Hepatocyte (in vitro differentiated cells): ENCODE data around the gene HNRNPR.
"Not testable (repeated sequence)": the region's sequence is repeated elsewhere in the genome, so short reads cannot be mapped to it uniquely, and the experiment has no call there.

Experiments
- CTCF ChIP-seq: fragments of 200-600 bp; sonication (generic); IDR thresholded peaks from 2 replicates; pipeline ENCODE4 v1.5.1; 2016; ENCODE audit warnings: antibody characterized with exemption, mild to moderate bottlenecking; ENCODE audit not compliant: poor library complexity
- EZH2 ChIP-seq: fragments of 200-600 bp; sonication (generic); IDR thresholded peaks from 2 replicates; pipeline ENCODE4 v1.6.1; 2016; ENCODE audit warnings: antibody characterized with exemption, mild to moderate bottlenecking, borderline replicate concordance

- TF ChIP-seq EZH2, CTCF: not testable (repeated sequence)
Measured at GRCh38 chr1:23374079-23374735, 30.1 kb upstream of the HNRNPR start.
